NCI-H2029 (cell line): ENCODE data around the gene SLIT3.

Experiments
- DNase-seq: peaks from one replicate; lab custom pipeline; 2025; lab: John Stamatoyannopoulos, UW

SLIT3 gene

GRCh38 chr5:169299191-169299662 lies 1.7 kb downstream of the SLIT3 start:
- no peak for DNase-seq

DNA sequence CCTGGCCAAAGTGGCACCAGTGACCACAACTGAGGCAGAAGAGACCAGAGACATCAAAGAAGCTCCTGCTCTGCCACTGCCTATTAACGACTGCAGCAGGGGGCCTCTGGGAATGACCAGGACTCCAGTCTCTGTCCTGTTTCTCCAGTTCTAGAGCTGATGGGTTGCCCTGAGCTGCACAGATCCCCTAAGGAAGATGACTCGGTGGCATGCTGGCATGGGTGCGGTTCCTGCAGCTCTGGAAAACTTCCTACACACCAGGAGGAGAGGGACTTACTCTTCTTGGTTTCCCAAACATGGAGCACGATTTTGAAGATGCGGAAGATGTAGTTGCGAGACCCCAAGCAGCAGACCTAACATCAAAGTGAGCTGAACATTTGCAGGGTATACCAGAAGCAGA lies 2.7 kb downstream of the SLIT3 start:
- DNase-seq: no peak

DNA sequence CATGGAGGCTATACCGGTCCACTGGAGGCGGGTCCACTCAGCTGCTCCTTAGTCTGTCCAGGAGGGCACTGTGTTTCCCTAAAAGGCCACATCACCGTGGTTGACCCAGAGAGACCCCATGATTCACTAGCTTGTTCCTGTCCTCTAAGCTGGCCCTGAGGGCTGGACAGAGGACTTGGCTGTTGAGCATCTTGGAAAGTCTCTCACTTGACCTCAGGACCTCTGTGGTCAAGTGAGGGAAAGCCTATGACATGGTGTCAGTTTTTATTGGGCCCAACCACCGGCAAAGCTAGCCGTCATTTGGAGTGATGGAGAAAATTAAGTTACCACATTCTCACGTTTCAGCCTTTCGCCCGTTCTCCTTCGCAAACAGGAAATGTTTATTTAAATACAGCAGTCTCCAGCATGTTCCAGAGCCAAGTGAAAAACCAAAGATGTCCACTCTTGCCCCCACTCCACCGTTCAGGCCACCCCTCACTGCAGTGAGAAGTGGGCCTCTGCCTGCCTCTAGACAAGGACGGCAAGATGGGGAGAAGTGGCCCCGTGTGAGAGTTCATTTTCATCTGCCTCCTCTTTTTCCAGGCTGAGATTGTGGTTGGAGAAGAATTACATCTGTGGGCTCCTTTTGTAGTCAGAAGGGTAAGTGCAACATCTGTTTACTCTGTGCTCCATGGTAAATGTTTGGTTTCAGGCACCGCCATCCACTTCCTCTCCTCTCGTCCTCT lies 4.4 kb downstream of the SLIT3 start:
- DNase-seq: peak; percentile 6

DNA sequence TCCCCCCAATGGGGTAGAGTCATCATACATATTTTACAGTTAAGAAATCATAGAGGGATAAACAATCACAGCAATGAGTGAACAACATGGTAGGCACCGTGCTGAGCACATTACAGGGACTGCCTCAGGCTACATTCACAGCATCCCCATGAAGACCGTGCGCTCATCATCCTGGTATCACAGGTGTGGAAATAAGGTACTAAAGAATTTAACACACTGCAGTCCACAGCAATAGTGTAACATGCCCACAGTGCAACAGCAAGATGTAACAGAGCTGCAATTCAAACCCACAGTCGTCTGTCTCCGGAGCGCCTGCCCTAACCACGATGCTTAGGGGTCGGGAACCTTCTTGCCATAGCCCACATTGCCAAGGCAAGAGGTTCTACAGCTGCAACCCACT lies 5.6 kb downstream of the SLIT3 start:
- DNase-seq: no peak

- no peak for DNase-seq
These were observed 6.3 kb downstream of the SLIT3 start for GRCh38 chr5:169294621-169295020.

- DNase-seq: no peak
These were observed 9.1 kb downstream of the SLIT3 start for GRCh38 chr5:169291877-169292276.

DNA sequence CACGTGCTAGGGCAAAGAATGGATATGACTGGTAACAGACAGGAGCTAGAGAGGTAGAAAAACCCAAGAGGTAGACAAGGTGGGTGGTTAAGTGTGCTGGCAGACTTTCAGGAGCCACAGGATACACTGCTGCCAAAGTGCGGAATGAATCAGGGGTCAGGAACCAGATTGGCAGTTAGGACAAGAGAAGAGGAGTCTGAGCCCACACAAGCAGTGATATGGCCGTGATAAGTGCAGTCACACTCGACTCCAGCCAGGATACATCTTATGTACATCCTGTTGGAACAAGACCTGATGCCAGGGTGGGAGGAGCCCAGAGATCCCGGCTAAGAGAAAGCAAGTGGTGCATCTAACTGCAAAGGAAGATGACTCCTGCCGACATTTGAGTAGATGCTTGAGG lies 10.0 kb downstream of the SLIT3 start:
- DNase-seq: no peak

GRCh38 chr5:169289520-169289919 lies 11.4 kb downstream of the SLIT3 start:
- DNase-seq: no peak

DNA sequence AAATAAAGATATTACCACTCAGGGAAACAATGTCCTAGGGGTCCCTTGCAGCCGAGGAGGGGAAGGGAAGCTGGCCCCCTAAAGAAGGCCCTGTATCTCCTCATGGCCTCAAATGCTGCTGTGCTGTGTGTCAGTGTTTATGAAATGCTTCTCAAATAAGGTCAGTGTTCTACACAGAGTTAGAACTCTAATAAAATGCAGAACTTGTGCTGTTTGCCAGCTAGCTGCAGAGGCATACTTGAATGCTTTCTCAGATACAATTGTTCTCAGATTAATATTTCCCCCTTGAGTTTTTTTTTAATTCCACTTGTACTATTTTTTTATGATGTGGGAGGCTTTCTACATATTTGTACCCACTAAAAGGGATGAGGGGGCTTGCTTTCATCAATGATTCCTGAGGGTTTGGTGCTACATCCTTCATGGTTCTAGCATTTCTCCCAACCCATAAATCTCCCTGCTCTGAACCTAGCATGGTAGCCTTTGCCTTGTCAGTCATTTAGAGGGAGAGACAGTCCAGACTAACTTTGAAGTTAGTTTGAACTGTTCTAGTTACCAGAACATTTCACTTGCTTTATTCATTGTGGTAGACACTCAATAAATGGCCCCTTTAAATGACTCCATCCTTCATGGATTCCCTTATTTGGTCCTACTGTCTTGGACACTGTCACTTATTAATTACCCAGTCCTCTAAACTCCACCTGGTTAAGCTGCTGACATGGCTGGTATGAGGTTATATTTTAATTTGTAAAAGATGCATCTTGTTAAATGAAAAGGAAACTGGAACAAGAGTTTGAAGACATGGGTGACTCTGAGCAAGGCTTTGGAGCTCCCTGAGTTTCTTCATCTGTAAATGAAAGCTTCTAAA lies 12.6 kb downstream of the SLIT3 start:
- no peak for DNase-seq

- no peak for DNase-seq
These were observed 13.4 kb downstream of the SLIT3 start for GRCh38 chr5:169287529-169287928.

DNA sequence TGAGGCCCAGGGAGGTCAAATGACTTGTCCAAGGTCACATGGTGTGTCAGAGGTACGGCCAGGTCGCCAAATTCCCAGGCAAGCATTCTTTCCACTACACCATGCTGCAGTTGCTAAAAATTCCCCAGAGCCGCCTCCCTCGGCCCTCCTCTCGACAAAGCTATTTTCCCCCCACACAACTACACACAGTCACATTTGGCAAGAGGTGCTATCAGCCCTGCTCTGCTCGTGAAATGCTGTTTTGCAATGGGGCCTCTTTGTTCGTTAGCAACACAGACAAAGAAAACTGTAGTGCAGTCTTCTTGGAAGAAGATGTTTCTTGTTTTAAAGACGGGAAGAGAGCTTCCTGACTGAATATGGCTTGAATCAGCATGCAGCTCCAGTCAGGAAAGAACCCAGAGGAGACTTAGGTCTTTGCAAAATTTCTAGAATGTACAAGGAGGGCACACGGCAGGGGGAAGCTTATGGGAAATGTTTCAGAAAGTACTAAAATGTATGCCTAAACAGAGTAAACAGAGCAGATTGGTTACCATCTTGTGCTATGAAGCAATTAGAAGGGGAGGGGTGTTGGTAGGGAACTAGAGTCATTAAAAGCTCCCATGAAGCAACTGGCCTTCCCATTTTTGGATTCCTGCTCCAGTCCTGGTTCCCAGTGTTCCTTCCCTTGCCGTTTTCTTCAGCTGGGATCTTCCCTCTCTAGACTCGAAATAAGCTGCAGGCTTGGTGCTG lies 14.2 kb downstream of the SLIT3 start:
- DNase-seq: no peak

- no peak for DNase-seq
These were observed 17.1 kb downstream of the SLIT3 start for GRCh38 chr5:169283887-169284286.

DNA sequence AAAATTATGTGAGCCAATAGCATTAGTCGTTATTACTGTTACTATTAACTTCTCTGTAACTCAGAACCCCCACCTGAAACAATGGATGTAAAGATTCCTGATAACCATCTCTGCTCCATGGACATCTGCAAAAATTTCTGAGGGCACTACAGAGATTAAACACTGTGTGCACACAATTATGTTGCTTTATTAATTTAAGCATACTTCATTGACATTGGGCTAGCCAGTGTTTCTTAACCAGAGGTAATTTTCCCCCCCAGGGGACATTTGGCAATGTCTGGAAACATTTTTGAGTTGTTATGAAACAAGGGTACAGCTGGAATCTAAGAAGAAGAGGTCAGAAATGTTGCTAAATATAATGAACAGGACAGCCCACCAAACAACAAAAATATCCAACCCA lies 19.3 kb downstream of the SLIT3 start:
- no peak for DNase-seq

DNA sequence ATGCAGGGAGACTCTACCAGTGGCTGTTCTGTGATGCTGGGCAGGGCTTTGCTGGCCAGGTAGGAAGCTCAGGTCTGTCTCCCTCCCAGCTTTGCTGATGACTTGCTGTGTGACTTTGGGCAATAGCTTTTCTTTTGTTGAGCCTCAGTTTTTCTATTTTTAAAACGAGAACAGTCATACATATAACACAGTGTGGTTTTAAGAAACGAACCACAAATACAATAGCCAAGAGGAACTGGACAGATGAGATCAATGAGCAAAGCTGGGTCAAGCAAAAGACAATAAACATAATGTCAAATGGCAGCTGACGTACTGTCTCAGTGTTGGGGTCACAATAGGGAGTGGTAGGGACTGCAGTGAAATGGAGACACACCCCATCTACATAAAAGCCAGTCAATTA lies 20.2 kb downstream of the SLIT3 start:
- no peak for DNase-seq

DNA sequence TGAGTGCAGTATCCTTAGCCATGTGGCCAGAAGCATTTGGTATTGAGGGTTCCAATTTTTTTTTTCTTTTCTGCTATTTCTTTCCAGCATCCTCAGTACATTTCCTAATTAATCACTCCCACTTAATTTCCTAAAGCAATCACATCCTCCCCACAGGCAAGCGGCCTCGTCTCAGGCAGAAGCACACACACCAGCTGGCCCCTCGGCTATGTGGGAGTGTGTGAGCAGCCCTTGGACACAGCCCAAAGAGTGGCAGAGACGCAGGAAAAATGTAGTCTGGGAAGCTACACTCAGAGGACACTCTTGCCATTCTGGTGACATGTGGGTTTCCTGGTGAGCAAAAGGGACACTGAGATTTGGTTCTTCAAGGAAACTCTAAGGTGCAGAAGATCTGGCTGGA lies 20.7 kb downstream of the SLIT3 start:
- DNase-seq: no peak

DNA sequence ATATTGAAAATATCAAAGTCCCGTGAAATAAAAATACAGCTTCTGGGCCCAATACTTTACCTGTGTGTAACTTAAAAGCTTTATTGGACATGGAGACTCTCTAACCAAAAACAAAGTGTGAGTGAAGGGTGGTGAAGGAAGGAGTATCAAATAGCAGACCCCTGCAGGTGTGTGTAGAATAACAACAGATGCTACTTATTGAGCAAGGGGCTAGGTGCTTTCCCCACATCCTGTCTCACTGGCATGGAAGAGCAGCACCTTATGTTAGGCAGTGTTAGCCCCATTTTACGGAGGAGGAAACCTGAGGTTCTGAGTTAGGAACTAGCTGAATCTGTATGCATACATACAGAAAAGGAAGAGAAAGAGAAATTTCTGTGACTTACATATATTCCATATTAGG lies 21.8 kb downstream of the SLIT3 start:
- no peak for DNase-seq

- no peak for DNase-seq
These were observed 27.1 kb downstream of the SLIT3 start for GRCh38 chr5:169273881-169274280.

DNA sequence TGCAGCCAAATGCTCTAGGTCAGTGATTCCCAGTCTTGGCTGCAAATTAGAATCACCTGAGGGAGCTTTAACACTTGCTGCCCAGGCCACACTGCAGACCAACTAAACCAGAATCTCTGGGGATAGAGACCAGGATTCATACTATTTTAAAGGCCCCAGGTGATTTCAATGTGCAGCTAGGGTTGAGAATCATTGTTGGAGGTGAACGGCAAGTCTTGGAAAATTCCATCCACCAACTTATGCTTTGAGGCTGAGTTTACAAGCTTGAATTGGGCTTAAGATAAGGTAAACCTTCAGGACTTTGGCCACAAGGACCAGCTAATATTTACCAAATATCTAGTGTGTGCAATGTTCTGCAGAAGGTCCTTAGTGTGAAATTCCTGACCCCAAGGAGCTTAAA lies 27.5 kb downstream of the SLIT3 start:
- DNase-seq: no peak

GRCh38 chr5:169272731-169273427 lies 28.1 kb downstream of the SLIT3 start:
- DNase-seq: peak; percentile 20

DNA sequence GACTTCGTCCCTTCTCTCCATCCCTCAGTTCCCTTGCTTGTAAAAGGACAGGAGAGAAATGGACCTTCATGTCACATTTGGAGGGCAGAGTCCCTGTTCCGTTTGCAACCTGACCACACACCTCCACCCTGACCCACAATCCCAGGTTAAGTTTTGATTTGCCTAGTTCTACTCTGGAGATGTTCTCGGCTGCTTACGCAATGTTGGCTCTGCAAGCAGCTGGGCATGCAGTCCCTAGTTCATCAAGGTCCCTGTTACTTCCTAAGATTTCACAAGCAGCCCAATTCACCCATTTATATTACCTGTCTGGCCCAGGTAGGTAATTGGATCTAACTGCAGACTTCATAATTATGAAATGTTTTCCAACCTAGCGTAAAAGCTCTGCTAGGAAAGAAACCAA lies 28.8 kb downstream of the SLIT3 start:
- DNase-seq: no peak

- DNase-seq: no peak
These were observed 30.1 kb downstream of the SLIT3 start for GRCh38 chr5:169270827-169271226.

DNA sequence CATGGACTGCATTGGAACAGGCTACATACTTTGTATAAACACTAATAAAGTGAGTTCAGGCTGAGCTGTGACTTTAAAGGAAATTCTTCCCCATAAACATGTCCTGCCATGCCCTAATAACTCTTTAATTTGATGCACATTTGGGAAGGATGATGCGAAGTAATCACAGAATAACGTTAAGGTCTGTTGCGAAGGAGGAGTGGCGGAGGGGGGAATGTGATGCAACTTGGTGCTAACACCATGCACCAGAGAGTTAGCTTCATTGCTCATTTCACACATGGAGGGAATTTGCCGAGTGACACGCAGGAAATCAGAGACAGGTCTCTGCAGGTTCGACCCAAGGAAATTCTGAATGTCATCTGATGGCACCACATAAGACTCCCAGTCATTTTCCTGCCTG lies 32.9 kb downstream of the SLIT3 start:
- DNase-seq: no peak
